SK-N-SH (cell line): Measurements from ENCODE around the gene SNRPN. TPM values are rescaled to one million over a fixed set of nuclear protein-coding genes. Genes with fewer than 3 reads are reported as not detected.

Experiments used
- CTCF ChIA-PET: fragments of 300-600, 350-600 bp; formaldehyde crosslinking; extraction: SDS; loops from one replicate; lab custom pipeline; 2021; lab: Yijun Ruan, JAX
- POLR2A ChIA-PET: fragments of 350-600 bp; sonication (Branson Sonifier 250); formaldehyde crosslinking; extraction: SDS; loops from one replicate; lab custom pipeline; 2020; ENCODE audit warnings: antibody characterized with exemption, inconsistent platforms; lab: Yijun Ruan, JAX
- DNase-seq: peaks from one replicate; pipeline ENCODE4 v3.0.0; 2012
- H2AFZ ChIP-seq: fragments of 200-600 bp; sonication (generic); 2 replicates; pipeline ENCODE4 v1.8.1; 2016; ENCODE audit warnings: antibody characterized with exemption, mild to moderate bottlenecking, low read depth
- H3F3A ChIP-seq: fragments of 200-600 bp; sonication (generic); replicated peaks from 2 replicates; pipeline ENCODE3; 2016; ENCODE audit warnings: antibody characterized with exemption, mild to moderate bottlenecking; ENCODE audit not compliant: insufficient read depth
- H3K27ac ChIP-seq, 2 experiments: fragments of 200-500 bp in 1 of 2; fragments of 200-600 bp in 1 of 2; sonication (Bioruptor generic) in 1 of 2; sonication (generic), shearing (Covaris generic) in 1 of 2; 2 replicates each; pipeline versions ENCODE4 v1.5.1 to v1.6.1; 2014 to 2016; ENCODE audit warnings: low read depth in 2 of 2, inconsistent platforms in 1 of 2, low read length in 1 of 2, mild to moderate bottlenecking in 1 of 2, mixed read lengths in 1 of 2
- H3K27me3 ChIP-seq: fragments of 200-600 bp; sonication (generic), shearing (Covaris generic); 2 replicates; pipeline ENCODE4 v1.6.1; 2016; ENCODE audit warnings: mixed run types; ENCODE audit not compliant: insufficient read depth
- H3K36me3 ChIP-seq, 2 experiments: fragments of 200-500 bp in 1 of 2; fragments of 200-600 bp in 1 of 2; sonication (Bioruptor generic) in 1 of 2; sonication (generic) in 1 of 2; replicated peaks in 1 of 2; 2 replicates each; pipeline versions ENCODE3 to v1.5.1; 2014 to 2016; ENCODE audit warnings: low read length in 1 of 2, mild to moderate bottlenecking in 1 of 2; ENCODE audit not compliant: insufficient read depth in 2 of 2, control insufficient read depth in 1 of 2
- H3K4me1 ChIP-seq, 2 experiments: fragments of 200-500 bp in 1 of 2; fragments of 200-600 bp in 1 of 2; sonication (Bioruptor generic) in 1 of 2; sonication (generic), shearing (Covaris generic) in 1 of 2; 2 replicates each; pipeline versions ENCODE4 v1.5.1 to v1.6.1; 2014 to 2016; ENCODE audit warnings: low read depth in 1 of 2, low read length in 1 of 2, mixed run types in 1 of 2; ENCODE audit not compliant: insufficient read depth in 2 of 2, control insufficient read depth in 1 of 2
- H3K4me2 ChIP-seq: fragments of 200-600 bp; sonication (generic), shearing (Covaris generic); 2 replicates; pipeline ENCODE4 v1.6.1; 2017; ENCODE audit warnings: mixed run types
- H3K4me3 ChIP-seq, 2 experiments: fragments of 200-500 bp in 1 of 2; fragments of 200-600 bp in 1 of 2; sonication (Bioruptor generic) in 1 of 2; sonication (generic), shearing (Covaris generic) in 1 of 2; 2 replicates each; pipeline versions ENCODE4 v1.5.1 to v1.8.1; 2014 to 2016; ENCODE audit warnings: low read depth in 2 of 2, inconsistent platforms in 1 of 2, low read length in 1 of 2, mild to moderate bottlenecking in 1 of 2, mixed read lengths in 1 of 2, moderate library complexity in 1 of 2
- H3K79me2 ChIP-seq: fragments of 200-600 bp; sonication (generic); 2 replicates; pipeline ENCODE4 v1.8.1; 2017; ENCODE audit warnings: mild to moderate bottlenecking; ENCODE audit not compliant: insufficient read depth
- H3K9ac ChIP-seq: fragments of 200-600 bp; sonication (generic); 2 replicates; pipeline ENCODE4 v1.6.1; 2017; ENCODE audit warnings: mixed run types
- H3K9me2 ChIP-seq: fragments of 200-600 bp; sonication (generic); 2 replicates; pipeline ENCODE4 v1.6.1; 2017; ENCODE audit warnings: mixed run types
- H3K9me3 ChIP-seq: fragments of 200-600 bp; sonication (generic); 2 replicates; pipeline ENCODE4 v1.6.1; 2017; ENCODE audit warnings: mixed run types, mild to moderate bottlenecking, moderate library complexity
- H4K20me1 ChIP-seq: fragments of 200-600 bp; sonication (generic); 2 replicates; pipeline ENCODE4 v1.6.1; 2017; ENCODE audit warnings: mild to moderate bottlenecking, mixed run types; ENCODE audit not compliant: insufficient read depth
- CHD2 ChIP-seq: fragments of 150-350 bp; IDR thresholded peaks from 2 replicates; pipeline ENCODE4 v1.6.1; 2018; ENCODE audit warnings: low read length; ENCODE audit not compliant: partially characterized antibody
- CTCF ChIP-seq: fragments of 200-600 bp; sonication (generic); IDR thresholded peaks from 2 replicates; pipeline ENCODE4 v1.6.1; 2017; ENCODE audit warnings: antibody characterized with exemption, mild to moderate bottlenecking, moderate library complexity
- GABPA ChIP-seq: IDR thresholded peaks from 2 replicates; pipeline ENCODE4 v1.4.0; 2012; ENCODE audit warnings: low read depth, mild to moderate bottlenecking
- IRF3 ChIP-seq: fragments of 150-350 bp; IDR thresholded peaks from 2 replicates; pipeline ENCODE4 v1.6.1; 2016; ENCODE audit warnings: mild to moderate bottlenecking, low read depth, low read length
- JUND ChIP-seq: IDR thresholded peaks from 2 replicates; pipeline ENCODE4 v1.4.0; 2012
- PBX3 ChIP-seq: IDR thresholded peaks from 2 replicates; pipeline ENCODE4; 2012
- POLR2AphosphoS5 ChIP-seq: IDR thresholded peaks from 2 replicates; pipeline ENCODE4 v1.6.1; 2012; ENCODE audit warnings: low read depth, low read length
- REST ChIP-seq: IDR thresholded peaks from 2 replicates; pipeline ENCODE4 v1.6.1; 2012; ENCODE audit warnings: mild to moderate bottlenecking, low read depth, low read length, moderate library complexity
- SIN3A ChIP-seq: IDR thresholded peaks from 2 replicates; pipeline ENCODE4 v1.6.1; 2012; ENCODE audit warnings: low read depth, mild to moderate bottlenecking, low read length, moderate library complexity, borderline replicate concordance
- TAF1 ChIP-seq: IDR thresholded peaks from 2 replicates; pipeline ENCODE4 v1.6.1; 2012; ENCODE audit warnings: low read depth, mild to moderate bottlenecking, low read length, moderate library complexity, borderline replicate concordance
- TCF12 ChIP-seq: IDR thresholded peaks from 2 replicates; pipeline ENCODE4 v1.4.0; 2012
- TEAD4 ChIP-seq: IDR thresholded peaks from 2 replicates; pipeline ENCODE4 v1.4.0; 2012; ENCODE audit warnings: mild to moderate bottlenecking, borderline replicate concordance; ENCODE audit not compliant: insufficient read depth
- USF2 ChIP-seq: fragments of 150-350 bp; IDR thresholded peaks from 2 replicates; pipeline ENCODE4 v1.6.1; 2017; ENCODE audit warnings: antibody characterized with exemption, low read length, low read depth, borderline replicate concordance
- YY1 ChIP-seq: IDR thresholded peaks from 2 replicates; pipeline ENCODE4 v1.4.0; 2012; ENCODE audit warnings: low read depth, mild to moderate bottlenecking
- ZBTB33 ChIP-seq: IDR thresholded peaks from 2 replicates; pipeline ENCODE4 v1.4.0; 2012; ENCODE audit warnings: low read depth, borderline replicate concordance
- WGBS: methylation state at CpG from one replicate; pipeline ENCODE4 v1.1.6; 2017; ENCODE audit warnings: low lambda C conversion rate; 5-methylcytosine and 5-hydroxymethylcytosine counted together
- polyA plus RNA-seq, 3 experiments: library from polyadenylated mRNA; depleted of rRNA; stranded (reverse); fragments of >200 nt; gene quantifications; 2 replicates each; pipeline ENCODE4 v1.2.3, GENCODE V29; 2012

Gene SNRPN
- polyA plus RNA-seq, 1 of the 3 experiments (the other 2 are of a cell fraction): 147 TPM

GRCh38 chr15:24943361-24943760, 11.4 kb upstream of the SNRPN start (continued):
- TF ChIP-seq ZBTB33: no peak
- TF ChIP-seq TAF1: no peak
- no peak for TF ChIP-seq SIN3A

- POLR2A ChIA-PET: no interaction called here
- CTCF ChIA-PET: interaction anchor here (0.9 kb wide), 1 partner anchor 14 kb away, joined by 4 read pairs; no protein-coding TSS in a partner anchor
- H3K36me3 ChIP-seq: peaks cover 0 to 3% of the 10 kb centered on the region in 2 experiments
- TF ChIP-seq GABPA (no peak), TCF12 (0 out of 2 replicates have a peak, but pooled peaks have one; percentile 9)
- TF ChIP-seq, all 33 proteins: peak for 1
- no peaks in the 10 kb centered on the region for H3K9me3 ChIP-seq
- peaks cover 5% of the 10 kb centered on the region for H3F3A ChIP-seq
- H3K9me2 ChIP-seq: no peaks in the 10 kb centered on the region
- H3K79me2 ChIP-seq: no peaks in the 10 kb centered on the region
- peak overlapping the region in 1 of 2 experiments; percentile 15; a peak in 1 of 4 replicates for H3K27ac ChIP-seq
- no peak overlapping the region for H3K4me3 ChIP-seq
- no peak overlapping the region for H3K9ac ChIP-seq
- H3K4me2 ChIP-seq: no peak overlapping the region
- WGBS: 5% methylated on average over 1 of the region's 1 CpG
- no peaks in the 10 kb centered on the region for H3K4me1 ChIP-seq
- no peak for DNase-seq
- H4K20me1 ChIP-seq: no peaks in the 10 kb centered on the region
- no peak overlapping the region for H2AFZ ChIP-seq
- H3K27me3 ChIP-seq: no peaks in the 10 kb centered on the region
Measured at GRCh38 chr15:24944954-24945353, 9.8 kb upstream of the SNRPN start.

- peaks cover 5% of the 10 kb centered on the region for H3F3A ChIP-seq
- H3K4me2 ChIP-seq: no peak overlapping the region
- H3K27ac ChIP-seq: no peak overlapping the region
- H3K4me3 ChIP-seq: no peak overlapping the region
- no peak overlapping the region for H2AFZ ChIP-seq
- no peaks in the 10 kb centered on the region for H4K20me1 ChIP-seq
- no peaks in the 10 kb centered on the region for H3K9me2 ChIP-seq
- no peak for DNase-seq
- H3K36me3 ChIP-seq: no peaks in the 10 kb centered on the region
- H3K9ac ChIP-seq: no peak overlapping the region
- no peaks in the 10 kb centered on the region for H3K9me3 ChIP-seq
- POLR2A ChIA-PET: no interaction called here
- CTCF ChIA-PET: no interaction called here
- WGBS: 17% methylated on average over 1 of the region's 1 CpG
- no peaks in the 10 kb centered on the region for H3K27me3 ChIP-seq
- no peaks in the 10 kb centered on the region for H3K79me2 ChIP-seq
- H3K4me1 ChIP-seq: no peaks in the 10 kb centered on the region
- TF ChIP-seq TEAD4: no peak
- TF ChIP-seq USF2: no peak
- TF ChIP-seq YY1: no peak
- no peak for TF ChIP-seq REST
- no peak for TF ChIP-seq CTCF
- TF ChIP-seq IRF3: no peak
- no peak for TF ChIP-seq PBX3
- TF ChIP-seq POLR2AphosphoS5: no peak
- no peak for TF ChIP-seq CHD2
- no peak for TF ChIP-seq JUND
Measured at GRCh38 chr15:24945711-24946110, 9.1 kb upstream of the SNRPN start.
